MM.1S (cell line): Measurements from ENCODE around the gene RPL14.

Experiments used
- DNase-seq: peaks from one replicate; pipeline ENCODE4 v3.0.0-alpha.2; 2015
- H2AFZ ChIP-seq: fragments of 300-600 bp; sonication (generic); 2 replicates; pipeline ENCODE4 v1.6.0; 2016; ENCODE audit warnings: antibody characterized with exemption, low read length
- H3F3A ChIP-seq: fragments of 300-600 bp; sonication (generic); 2 replicates; pipeline ENCODE4 v1.6.1; 2016; ENCODE audit warnings: mild to moderate bottlenecking, antibody characterized with exemption, low read length, moderate library complexity, mixed read lengths; ENCODE audit not compliant: insufficient read depth
- H3K27ac ChIP-seq: fragments of 300-600 bp; sonication (generic); 2 replicates; pipeline ENCODE4 v1.5.1; 2016; ENCODE audit warnings: mild to moderate bottlenecking, low read length
- H3K27me3 ChIP-seq: fragments of 300-600 bp; sonication (generic); replicated peaks from 2 replicates; pipeline ENCODE4 v1.6.0; 2016; ENCODE audit warnings: low read length; ENCODE audit not compliant: insufficient read depth
- H3K36me3 ChIP-seq: fragments of 300-600 bp; sonication (generic); replicated peaks from 2 replicates; pipeline ENCODE4 v1.6.1; 2016; ENCODE audit warnings: mild to moderate bottlenecking, low read length, mixed read lengths; ENCODE audit not compliant: insufficient read depth
- H3K4me1 ChIP-seq: fragments of 300-600 bp; sonication (generic); 2 replicates; pipeline ENCODE4 v1.6.1; 2016; ENCODE audit warnings: low read length, mixed read lengths
- H3K4me2 ChIP-seq: fragments of 300-600 bp; sonication (generic); 2 replicates; pipeline ENCODE4 v1.6.0; 2016; ENCODE audit warnings: low read depth, low read length
- H3K4me3 ChIP-seq: fragments of 300-600 bp; sonication (generic); 2 replicates; pipeline ENCODE4 v1.5.1; 2016; ENCODE audit warnings: low read length, mixed read lengths
- H3K79me2 ChIP-seq: fragments of 300-600 bp; sonication (generic); 2 replicates; pipeline ENCODE4 v1.6.1; 2016; ENCODE audit warnings: mixed run types, low read length, mixed read lengths
- H3K9ac ChIP-seq: fragments of 300-600 bp; sonication (generic); 2 replicates; pipeline ENCODE4 v1.6.1; 2016; ENCODE audit warnings: low read length, mixed read lengths
- H3K9me2 ChIP-seq: fragments of 300-600 bp; sonication (generic); replicated peaks from 2 replicates; pipeline ENCODE4 v1.6.1; 2016; ENCODE audit warnings: mild to moderate bottlenecking, low read length, mixed read lengths; ENCODE audit not compliant: insufficient read depth
- H3K9me3 ChIP-seq: fragments of 300-600 bp; sonication (generic); replicated peaks from 2 replicates; pipeline ENCODE4 v1.6.1; 2016; ENCODE audit warnings: mild to moderate bottlenecking, low read length, mixed read lengths; ENCODE audit not compliant: insufficient read depth
- H4K20me1 ChIP-seq: fragments of 300-600 bp; sonication (generic); 2 replicates; pipeline ENCODE4 v1.6.1; 2016; ENCODE audit warnings: mild to moderate bottlenecking, low read length, moderate library complexity, mixed read lengths; ENCODE audit not compliant: insufficient read depth
- EZH2 ChIP-seq: fragments of 300-600 bp; sonication (generic); optimal IDR thresholded peaks from 2 replicates; pipeline ENCODE3; 2017; ENCODE audit warnings: low read depth, mild to moderate bottlenecking, antibody characterized with exemption, low read length, mixed read lengths
- EZH2phosphoT487 ChIP-seq: fragments of 300-600 bp; sonication (generic); IDR thresholded peaks from 2 replicates; pipeline ENCODE4 v1.6.1; 2018; ENCODE audit warnings: antibody characterized with exemption, low read length
- TF ChIP-seq, protein P1 (sequence below): fragments of 300-600 bp; sonication (generic); IDR thresholded peaks from 2 replicates; pipeline ENCODE4 v1.5.1; 2016; ENCODE audit warnings: antibody characterized with exemption, low read length, mixed read lengths

Gene RPL14

DNA sequence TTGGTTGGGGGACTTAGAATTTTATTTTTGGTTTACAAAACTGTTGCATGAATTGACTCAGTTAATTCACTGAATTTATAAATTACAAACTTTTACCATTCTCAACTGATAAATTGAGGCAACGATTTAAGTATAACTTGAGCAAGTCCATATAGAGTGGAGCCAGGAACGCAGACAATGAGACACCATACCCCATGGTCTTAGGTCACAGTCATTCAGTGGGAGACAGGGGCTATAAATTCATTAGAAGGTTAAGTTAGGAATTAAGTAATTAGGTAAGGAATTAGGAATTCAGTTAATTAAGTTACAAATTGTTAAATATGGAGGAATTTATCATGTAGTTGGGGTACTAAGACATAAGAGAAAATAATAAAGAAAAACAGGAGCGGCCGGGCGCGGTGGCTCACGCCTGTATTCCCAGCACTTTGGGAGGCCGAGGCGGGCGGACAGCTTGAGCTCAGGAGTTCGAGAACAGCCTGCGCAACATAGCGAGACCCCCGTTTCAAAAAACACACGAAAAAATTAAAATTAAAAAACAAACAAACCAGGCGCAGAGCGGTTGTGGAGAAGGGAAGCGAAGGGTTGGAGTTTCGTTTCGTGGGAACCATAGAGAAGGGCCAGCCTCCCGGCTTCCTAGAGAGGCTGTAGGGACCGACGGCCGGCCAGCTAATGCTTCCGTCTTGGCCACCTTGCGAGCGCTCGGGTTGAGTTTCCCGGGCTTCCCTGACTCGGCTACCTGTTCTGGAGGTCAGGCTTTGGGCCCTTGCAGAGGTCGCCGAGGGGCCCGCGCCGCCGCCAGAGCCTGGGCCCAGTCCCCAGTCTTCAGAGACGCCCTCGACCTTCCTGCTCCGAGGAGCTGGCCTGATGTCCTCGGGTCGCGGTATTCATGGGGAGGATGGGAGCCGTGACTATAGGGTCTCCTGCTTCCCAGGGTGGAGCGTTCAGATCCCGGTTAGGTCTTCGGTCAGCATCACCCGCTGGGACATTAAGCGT lies 19.6 kb downstream of the RPL14 start, which contains the start of gene ZNF619:
Gene ZNF619 (plus strand): TSS at position 645 of the 993 bp plus-strand sequence. CDS start 858 bp downstream, outside the sequence.
- TF ChIP-seq, protein P1, sequence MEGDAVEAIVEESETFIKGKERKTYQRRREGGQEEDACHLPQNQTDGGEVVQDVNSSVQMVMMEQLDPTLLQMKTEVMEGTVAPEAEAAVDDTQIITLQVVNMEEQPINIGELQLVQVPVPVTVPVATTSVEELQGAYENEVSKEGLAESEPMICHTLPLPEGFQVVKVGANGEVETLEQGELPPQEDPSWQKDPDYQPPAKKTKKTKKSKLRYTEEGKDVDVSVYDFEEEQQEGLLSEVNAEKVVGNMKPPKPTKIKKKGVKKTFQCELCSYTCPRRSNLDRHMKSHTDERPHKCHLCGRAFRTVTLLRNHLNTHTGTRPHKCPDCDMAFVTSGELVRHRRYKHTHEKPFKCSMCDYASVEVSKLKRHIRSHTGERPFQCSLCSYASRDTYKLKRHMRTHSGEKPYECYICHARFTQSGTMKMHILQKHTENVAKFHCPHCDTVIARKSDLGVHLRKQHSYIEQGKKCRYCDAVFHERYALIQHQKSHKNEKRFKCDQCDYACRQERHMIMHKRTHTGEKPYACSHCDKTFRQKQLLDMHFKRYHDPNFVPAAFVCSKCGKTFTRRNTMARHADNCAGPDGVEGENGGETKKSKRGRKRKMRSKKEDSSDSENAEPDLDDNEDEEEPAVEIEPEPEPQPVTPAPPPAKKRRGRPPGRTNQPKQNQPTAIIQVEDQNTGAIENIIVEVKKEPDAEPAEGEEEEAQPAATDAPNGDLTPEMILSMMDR, result no peak
- TF ChIP-seq EZH2phosphoT487 (no peak), EZH2 (no peak)
- Histone ChIP-seq H3F3A (no peaks in the 10 kb centered on the region), H3K9me3 (no peaks in the 10 kb centered on the region), H3K4me2 (peak within 1 kb of the TSS; percentile 85), H3K9ac (peak within 1 kb of the TSS; percentile 85), H3K79me2 (0 out of 2 replicates have a peak, but pooled peaks cover 5% of the 10 kb centered on the region), H3K27me3 (no peaks in the 10 kb centered on the region), H3K9me2 (no peaks in the 10 kb centered on the region), H3K4me3 (peak within 1 kb of the TSS; percentile 84), H3K27ac (no peak within 1 kb of the TSS), H4K20me1 (no peaks in the 10 kb centered on the region), H2AFZ (peak within 1 kb of the TSS; percentile 99), H3K4me1 (no peaks in the 10 kb centered on the region), H3K36me3 (no peaks in the 10 kb centered on the region)
- peak; percentile 76 for DNase-seq

DNA sequence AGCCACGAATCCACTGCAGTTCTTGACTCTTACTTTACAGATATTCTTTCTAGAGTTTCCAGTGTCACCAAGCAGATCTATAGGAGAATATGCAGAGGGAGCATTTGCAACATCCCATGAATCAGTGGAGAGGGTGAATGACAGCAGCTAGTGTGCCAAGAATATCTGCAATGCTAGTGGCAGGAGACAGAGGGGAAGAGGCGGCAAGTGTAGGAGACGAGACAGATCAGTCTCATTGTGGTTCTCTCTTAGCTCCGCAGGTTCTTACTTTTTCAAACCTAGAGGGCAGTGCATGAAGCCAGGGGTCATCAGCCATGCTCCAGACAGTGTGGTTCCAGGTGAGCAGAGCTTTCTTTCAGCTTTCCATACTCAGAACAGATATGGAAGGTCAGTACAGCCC lies 20.5 kb downstream of the RPL14 start:
- Histone ChIP-seq H3K4me3 (peak overlapping the region; percentile 84), H3K4me2 (peak overlapping the region; percentile 85), H3K4me1 (no peaks in the 10 kb centered on the region), H3K27me3 (no peaks in the 10 kb centered on the region), H3K9me3 (no peaks in the 10 kb centered on the region), H4K20me1 (no peaks in the 10 kb centered on the region), H3K79me2 (0 out of 2 replicates have a peak, but pooled peaks cover 5% of the 10 kb centered on the region), H2AFZ (peak overlapping the region; percentile 99), H3K9me2 (no peaks in the 10 kb centered on the region), H3F3A (no peaks in the 10 kb centered on the region), H3K27ac (no peak overlapping the region), H3K36me3 (no peaks in the 10 kb centered on the region), H3K9ac (peak overlapping the region; percentile 85)
- TF ChIP-seq EZH2 (no peak), EZH2phosphoT487 (no peak)
- TF ChIP-seq, protein P1, result no peak
- no peak for DNase-seq

DNA sequence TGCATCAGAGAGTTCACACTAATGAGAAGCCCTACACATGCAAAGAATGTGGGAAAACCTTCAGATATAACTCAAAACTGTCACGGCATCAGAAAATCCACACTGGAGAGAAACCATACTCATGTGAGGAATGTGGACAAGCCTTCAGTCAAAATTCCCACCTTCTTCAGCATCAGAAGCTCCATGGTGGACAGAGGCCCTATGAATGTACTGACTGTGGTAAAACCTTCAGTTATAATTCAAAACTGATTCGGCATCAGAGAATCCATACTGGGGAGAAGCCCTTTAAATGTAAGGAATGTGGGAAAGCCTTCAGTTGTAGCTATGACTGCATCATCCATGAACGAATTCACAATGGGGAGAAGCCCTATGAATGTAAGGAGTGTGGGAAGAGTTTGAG lies 30.0 kb downstream of the RPL14 start:
- Histone ChIP-seq H3K4me2 (no peak overlapping the region), H4K20me1 (no peaks in the 10 kb centered on the region), H3K4me1 (no peaks in the 10 kb centered on the region), H3K27ac (no peak overlapping the region), H3F3A (no peaks in the 10 kb centered on the region), H3K36me3 (no peaks in the 10 kb centered on the region; the same call in 1 of the 2 replicates), H3K4me3 (no peak overlapping the region), H3K27me3 (no peaks in the 10 kb centered on the region), H3K9me2 (no peaks in the 10 kb centered on the region), H2AFZ (no peak overlapping the region), H3K9me3 (no peaks in the 10 kb centered on the region), H3K9ac (no peak overlapping the region), H3K79me2 (no peaks in the 10 kb centered on the region)
- no peak for TF ChIP-seq EZH2phosphoT487
- DNase-seq, result no peak

DNA sequence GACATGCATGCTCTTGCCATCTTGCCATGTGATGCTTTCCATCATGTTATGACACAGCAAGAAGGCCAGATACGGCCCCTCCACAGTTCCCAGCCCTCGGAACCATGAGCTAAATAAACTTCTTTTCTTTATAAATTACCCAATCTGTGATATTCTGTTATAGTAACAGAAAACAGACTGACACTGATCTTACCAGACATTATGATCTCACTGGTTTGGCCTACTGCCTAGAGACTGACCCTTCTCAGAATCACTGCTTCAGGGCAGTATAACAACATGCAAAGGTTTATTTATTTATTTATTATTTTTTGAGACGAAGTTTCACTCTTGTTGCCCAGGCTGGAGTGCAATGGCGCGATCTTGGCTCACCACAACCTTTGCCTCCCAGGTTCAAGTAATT lies 33.8 kb downstream of the RPL14 start:
- H3K27me3 ChIP-seq, result no peaks in the 10 kb centered on the region
- H3K27ac ChIP-seq, result no peak overlapping the region
- no peak overlapping the region for H2AFZ ChIP-seq
- no peak for DNase-seq
- H3K9ac ChIP-seq, result no peak overlapping the region
- no peaks in the 10 kb centered on the region; the same call in 1 of the 2 replicates for H3K36me3 ChIP-seq
- no peak overlapping the region for H3K4me3 ChIP-seq
- TF ChIP-seq EZH2phosphoT487 (no peak), EZH2 (no peak)
- TF ChIP-seq, protein P1, result no peak
- H3K9me3 ChIP-seq, result no peaks in the 10 kb centered on the region
- no peaks in the 10 kb centered on the region for H4K20me1 ChIP-seq
- H3K9me2 ChIP-seq, result no peaks in the 10 kb centered on the region
- no peaks in the 10 kb centered on the region for H3K4me1 ChIP-seq
- no peaks in the 10 kb centered on the region for H3F3A ChIP-seq
- no peak overlapping the region for H3K4me2 ChIP-seq
- no peaks in the 10 kb centered on the region for H3K79me2 ChIP-seq
